IMR-90 (cell line): ENCODE measurements around the gene KCNMA1. TPM values are rescaled to one million over a fixed set of nuclear protein-coding genes. Genes with fewer than 3 reads are reported as not detected.

Experiments
- ATAC-seq: fragments of 200-7000 bp; cut with Tn5 transposase; 2 replicates; pipeline ENCODE4 v1.9.1; 2020; ENCODE audit warnings: low read depth, mild to moderate bottlenecking, moderate library complexity
- BruUV-seq: library from RNA; stranded (reverse); fragments of 400-500 nt; replicated peaks from 2 replicates; lab custom pipeline; 2021; lab: Mats Ljungman, UMichigan
- CTCF ChIA-PET: fragments of 300-600 bp; formaldehyde crosslinking; extraction: SDS; loops from one replicate; lab custom pipeline; 2021; ENCODE audit warnings: antibody characterized with exemption; lab: Yijun Ruan, JAX
- POLR2A ChIA-PET: fragments of 300-600 bp; sonication (Branson Sonifier 250); formaldehyde crosslinking; loops from one replicate; lab custom pipeline; 2022; ENCODE audit warnings: antibody characterized with exemption; ENCODE audit not compliant: unreplicated experiment; lab: Charles Lee
- DNase-seq: peaks from one replicate; pipeline ENCODE4 v3.0.0; 2013
- H2AFZ ChIP-seq: replicated peaks from 2 replicates; pipeline ENCODE3; 2013; ENCODE audit warnings: low read length, mild to moderate bottlenecking; ENCODE audit not compliant: poor library complexity
- H2AK5ac ChIP-seq: 2 replicates; pipeline ENCODE4 v1.6.1; 2013; ENCODE audit warnings: low read depth, low read length, inconsistent platforms
- H2AK9ac ChIP-seq: replicated peaks from 2 replicates; pipeline ENCODE3; 2013; ENCODE audit warnings: mild to moderate bottlenecking, low read depth, low read length, moderate library complexity; ENCODE audit not compliant: poor library complexity
- H2BK120ac ChIP-seq: 2 replicates; pipeline ENCODE4 v1.6.1; 2013; ENCODE audit warnings: low read depth, low read length, inconsistent platforms
- H2BK15ac ChIP-seq: 3 replicates; pipeline ENCODE4 v1.6.1; 2013; ENCODE audit warnings: low read depth, low read length, inconsistent platforms
- H2BK20ac ChIP-seq: 2 replicates; pipeline ENCODE4 v1.6.1; 2013; ENCODE audit warnings: low read depth, mild to moderate bottlenecking, inconsistent platforms, low read length, moderate library complexity
- H2BK5ac ChIP-seq: 2 replicates; pipeline ENCODE4 v1.6.1; 2013; ENCODE audit warnings: mild to moderate bottlenecking, low read depth, low read length, inconsistent platforms; ENCODE audit not compliant: poor library complexity, severe bottlenecking
- H3K14ac ChIP-seq: replicated peaks from 2 replicates; pipeline ENCODE4 v1.6.1; 2013; ENCODE audit warnings: low read depth, low read length, inconsistent platforms
- H3K18ac ChIP-seq: 2 replicates; pipeline ENCODE4 v1.6.1; 2013; ENCODE audit warnings: low read depth, low read length, control low read depth
- H3K23ac ChIP-seq: 2 replicates; pipeline ENCODE4 v1.6.1; 2013; ENCODE audit warnings: low read depth, low read length, inconsistent platforms
- H3K27ac ChIP-seq: 2 replicates; pipeline ENCODE4 v1.5.1; 2013; ENCODE audit warnings: mild to moderate bottlenecking, control low read depth, low read length; ENCODE audit not compliant: insufficient read depth
- H3K27me3 ChIP-seq: 2 replicates; pipeline ENCODE4 v1.6.1; 2013; ENCODE audit warnings: low read length; ENCODE audit not compliant: control insufficient read depth, insufficient read depth
- H3K36me3 ChIP-seq: 2 replicates; pipeline ENCODE4 v1.6.1; 2013; ENCODE audit warnings: low read length, mixed read lengths; ENCODE audit not compliant: control insufficient read depth, insufficient read depth
- H3K4ac ChIP-seq: 2 replicates; pipeline ENCODE4 v1.6.1; 2013; ENCODE audit warnings: low read depth, low read length, inconsistent platforms
- H3K4me1 ChIP-seq: 2 replicates; pipeline ENCODE4 v1.6.1; 2013; ENCODE audit warnings: low read length, mixed read lengths; ENCODE audit not compliant: control insufficient read depth, insufficient read depth
- H3K4me2 ChIP-seq: 2 replicates; pipeline ENCODE4 v1.6.1; 2013; ENCODE audit warnings: low read depth, mild to moderate bottlenecking, control low read depth, low read length, moderate library complexity
- H3K4me3 ChIP-seq: 2 replicates; pipeline ENCODE4 v1.5.1; 2013; ENCODE audit warnings: low read depth, mild to moderate bottlenecking, control low read depth, low read length, moderate library complexity; ENCODE audit not compliant: insufficient read depth
- H3K56ac ChIP-seq: 2 replicates; pipeline ENCODE4 v1.6.1; 2013; ENCODE audit warnings: low read length, inconsistent platforms; ENCODE audit not compliant: insufficient read depth; ENCODE audit errors: extremely low read depth
- H3K79me1 ChIP-seq, 2 experiments: 2 replicates each; pipeline ENCODE4 v1.6.1; 2013; ENCODE audit warnings: low read length in 2 of 2, inconsistent platforms in 1 of 2, low read depth in 1 of 2
- H3K9ac ChIP-seq: 2 replicates; pipeline ENCODE4 v1.6.1; 2013; ENCODE audit warnings: low read depth, low read length, control low read depth
- H3K9me1 ChIP-seq: 2 replicates; pipeline ENCODE4 v1.6.1; 2013; ENCODE audit warnings: low read length, inconsistent platforms; ENCODE audit not compliant: insufficient read depth
- H3K9me3 ChIP-seq: 2 replicates; pipeline ENCODE4 v1.6.1; 2013; ENCODE audit warnings: low read length; ENCODE audit not compliant: control insufficient read depth, insufficient read depth
- H4K20me1 ChIP-seq: 2 replicates; pipeline ENCODE4 v1.6.1; 2013; ENCODE audit warnings: low read length, inconsistent platforms; ENCODE audit not compliant: insufficient read depth
- H4K5ac ChIP-seq: 2 replicates; pipeline ENCODE4 v1.6.1; 2013; ENCODE audit warnings: mild to moderate bottlenecking, low read depth, low read length, control low read depth
- H4K8ac ChIP-seq, 2 experiments: 2 replicates each; pipeline ENCODE4 v1.6.1; 2013; ENCODE audit warnings: low read depth in 2 of 2, low read length in 2 of 2, control low read depth in 1 of 2, inconsistent platforms in 1 of 2
- H4K91ac ChIP-seq: 2 replicates; pipeline ENCODE4 v1.6.1; 2013; ENCODE audit warnings: low read depth, low read length, inconsistent platforms; ENCODE audit not compliant: insufficient read depth
- MXI1 ChIP-seq: IDR thresholded peaks from 2 replicates; pipeline ENCODE4 v1.6.1; 2012; ENCODE audit warnings: low read depth, mild to moderate bottlenecking, low read length, moderate library complexity, borderline replicate concordance
- WGBS, 2 experiments: methylation state at CpG; one replicate each; pipeline versions ENCODE4 v1.1.5 to v1.1.7; 2013; ENCODE audit warnings: missing lambda C conversion rate in 2 of 2; ENCODE audit not compliant: insufficient read length in 1 of 2; ENCODE audit errors: extremely low coverage in 2 of 2; 5-methylcytosine and 5-hydroxymethylcytosine counted together
- dilution Hi-C: fragments of 300-500 bp; cut with HindIII; formaldehyde crosslinking; loops from one replicate; pipeline ENCODE4 v1.14.3; 2018; ENCODE audit warnings: low sequenced_read_pairs; ENCODE audit not compliant: unreplicated experiment
- in situ Hi-C: fragments of 300-500 bp; cut with MboI; formaldehyde crosslinking; loops from 3 replicates; pipeline ENCODE4 v1.14.3; 2019; ENCODE audit warnings: low sequenced_read_pairs, inconsistent platforms, mixed read lengths
- intact Hi-C: fragments of 100-400 bp; cut with micrococcal nuclease; formaldehyde crosslinking; loops from 2 replicates; pipeline ENCODE4 v1.10.0; 2022
- polyA plus RNA-seq, 3 experiments: library from polyadenylated mRNA; depleted of rRNA; stranded (reverse); fragments of >200 nt; gene quantifications; 2 replicates each; pipeline ENCODE4 v1.2.3, GENCODE V29; 2012; ENCODE audit warnings: low replicate concordance in 1 of 3
- total RNA-seq: library from RNA; depleted of rRNA; stranded (reverse); fragments of >200 nt; gene quantifications from 2 replicates; pipeline ENCODE4 v1.2.3, GENCODE V29; 2012

KCNMA1 gene
- total and polyA plus RNA-seq, 2 of the 4 experiments (the other 2 are of a cell fraction) = 25.6 to 29.6 TPM

GRCh38 chr10:76942628-76943416, 694.8 kb downstream of the KCNMA1 start:
- dilution Hi-C loops (no loop called here), in situ Hi-C loops (no loop called here), intact Hi-C loops (no loop called here)
- ChIA-PET CTCF (no interaction called here), POLR2A (interaction anchor here (0.6 kb wide), 1 partner anchor 412 kb away, joined by 4 read pairs; no protein-coding TSS in a partner anchor)
- no peak overlapping the region for H2BK20ac ChIP-seq
- H2BK5ac ChIP-seq = no peak overlapping the region
- no peaks in the 10 kb centered on the region for H3K27me3 ChIP-seq
- no peak overlapping the region for H3K4me3 ChIP-seq
- H3K56ac ChIP-seq = no peak overlapping the region
- H3K23ac ChIP-seq = no peak overlapping the region
- ATAC-seq (peak; percentile 29; the same call in 1 of the 2 replicates), DNase-seq (peak; percentile 29)
- H3K79me1 ChIP-seq = no peaks in the 10 kb centered on the region
- TF ChIP-seq MXI1 = no peak
- no peak overlapping the region for H4K5ac ChIP-seq
- H2AK9ac ChIP-seq = no peak overlapping the region
- no peak overlapping the region for H3K4me2 ChIP-seq
- H3K14ac ChIP-seq = no peak overlapping the region
- H3K4me1 ChIP-seq = peaks cover 3% of the 10 kb centered on the region; the same call in 1 of the 2 replicates
- H2BK15ac ChIP-seq = no peak overlapping the region
- BruUV-seq = no TSS peak
- H3K9me1 ChIP-seq = no peaks in the 10 kb centered on the region; the same call in 1 of the 2 replicates
- H3K9me3 ChIP-seq = no peaks in the 10 kb centered on the region
- no peak overlapping the region for H4K91ac ChIP-seq
- no peak overlapping the region for H2AFZ ChIP-seq
- no peaks in the 10 kb centered on the region for H4K20me1 ChIP-seq
- H3K9ac ChIP-seq = no peak overlapping the region
- H3K4ac ChIP-seq = no peak overlapping the region
- H2AK5ac ChIP-seq = no peak overlapping the region
- no peak overlapping the region for H2BK120ac ChIP-seq
- no peak overlapping the region for H4K8ac ChIP-seq
- H3K18ac ChIP-seq = no peak overlapping the region
- WGBS, 2 experiments = 0% methylated on average over 1 of the region's 8 CpGs; no CpG with 5 or more reads in 1 of the 2 experiments
- no peaks in the 10 kb centered on the region for H3K36me3 ChIP-seq
- H3K27ac ChIP-seq = no peak overlapping the region
